Hepatocyte (in vitro differentiated cells): ENCODE measurements around the gene RIMBP3C.

Source experiments
- CTCF ChIP-seq: fragments of 200-600 bp; sonication (generic); IDR thresholded peaks from 2 replicates; pipeline ENCODE4 v1.5.1; 2016; ENCODE audit warnings: antibody characterized with exemption, mild to moderate bottlenecking; ENCODE audit not compliant: poor library complexity
- EZH2 ChIP-seq: fragments of 200-600 bp; sonication (generic); IDR thresholded peaks from 2 replicates; pipeline ENCODE4 v1.6.1; 2016; ENCODE audit warnings: antibody characterized with exemption, mild to moderate bottlenecking, borderline replicate concordance

- no peak for TF ChIP-seq CTCF
- no peak for TF ChIP-seq EZH2
Observed at GRCh38 chr22:21571679-21572078, 20.4 kb upstream of the RIMBP3C start.
